Upper lobe of left lung (tissue), 6 donors: ENCODE results near the gene CCDC88A. TPM values are rescaled to one million over a fixed set of nuclear protein-coding genes. Genes with fewer than 3 reads are reported as not detected.
"Not testable (repeated sequence)": the region's sequence is repeated elsewhere in the genome, so short reads cannot be mapped to it uniquely, and the experiment has no call there.

Experiments used
- ATAC-seq, 2 donors: fragments of 200-7000 bp; cut with Tn5 transposase; one replicate each; pipeline ENCODE4 v1.9.1; 2022; ENCODE audit warnings: mild to moderate bottlenecking in 2 of 2, moderate library complexity in 2 of 2; ENCODE audit not compliant: low FRiP score in 2 of 2
- DNase-seq, 2 donors: peaks; one replicate each; pipeline ENCODE4 v3.0.0-alpha.2; 2019 to 2020
- H3K27ac ChIP-seq, 4 donors: fragments of 200-600 bp; sonication (generic); one replicate each; pipeline ENCODE4 v1.5.1; 2016 to 2019
- H3K27me3 ChIP-seq, 4 donors: fragments of 200-600 bp; sonication (generic); one replicate each; pipeline ENCODE4 v1.5.1; 2017 to 2019
- H3K36me3 ChIP-seq, 4 donors: fragments of 200-600 bp; sonication (generic); one replicate each; pipeline ENCODE4 v1.5.1; 2016 to 2019
- H3K4me1 ChIP-seq, 4 donors: fragments of 200-600 bp; sonication (generic); one replicate each; pipeline ENCODE4 v1.5.1; 2018 to 2019
- H3K4me3 ChIP-seq, 4 donors: fragments of 200-600 bp; sonication (generic); one replicate each; pipeline ENCODE4 v1.5.1; 2017 to 2019; ENCODE audit warnings: mild to moderate bottlenecking in 2 of 4, moderate library complexity in 1 of 4
- H3K9me3 ChIP-seq, 4 donors: fragments of 200-600 bp; sonication (generic); one replicate each; pipeline ENCODE4 v1.5.1; 2018 to 2019
- CTCF ChIP-seq, 6 experiments: fragments of 450-650 bp in 4 of 6; fragments of 200-600 bp in 2 of 6; sonication (generic) in 2 of 6; IDR thresholded peaks; one replicate each; pipeline ENCODE4 v1.5.1; 2016 to 2019; ENCODE audit warnings: antibody characterized with exemption in 6 of 6
- EP300 ChIP-seq, 4 donors: sonication (generic); formaldehyde crosslinking; IDR thresholded peaks; one replicate each; pipeline ENCODE4 v1.5.1; 2017; ENCODE audit warnings: antibody characterized with exemption in 4 of 4, control low read depth in 2 of 4
- POLR2A ChIP-seq, 4 donors: fragments of 450-650 bp; IDR thresholded peaks; one replicate each; pipeline ENCODE4 v1.5.1; 2016 to 2017; ENCODE audit warnings: antibody characterized with exemption in 4 of 4, mild to moderate bottlenecking in 2 of 4
- POLR2AphosphoS5 ChIP-seq, 2 donors: sonication (generic); formaldehyde crosslinking; IDR thresholded peaks; one replicate each; pipeline ENCODE4 v1.5.1; 2017; ENCODE audit warnings: antibody characterized with exemption in 2 of 2
- WGBS, 2 donors: methylation state at CpG; one replicate each; pipeline ENCODE4 v1.1.5; 2017 to 2018; 5-methylcytosine and 5-hydroxymethylcytosine counted together
- small RNA-seq, 4 donors: library from RNA; depleted of rRNA; stranded (forward); fragments of <200 nt; gene quantifications; one replicate each; pipeline ENCODE3, GENCODE V24; 2016
- total RNA-seq, 6 donors: library from RNA; depleted of rRNA in 4 of 6; stranded (reverse); fragments of >200 nt in 4 of 6; gene quantifications; one replicate each; pipeline versions ENCODE4 v1.1.0 to v1.2.1, GENCODE V29; 2016 to 2021
- donor health status: DM: no; HTN: no; CAD: no; lungs with moderate emphysema.
- donor health status: DM: no; HTN: yes; CAD: no; lungs with severe emphysema.

The CCDC88A gene
- total RNA-seq, 6 donors from 2014 or later: 66.7 to 128 (median 91.2) TPM

- Histone ChIP-seq H3K27ac (no peak overlapping the region), H3K4me3 (no peak overlapping the region), H3K36me3 (peaks cover 6 to 80% (median 27%) of the 10 kb centered on the region in 4 donors), H3K27me3 (no peaks in the 10 kb centered on the region), H3K9me3 (no peaks in the 10 kb centered on the region), H3K4me1 (no peaks in the 10 kb centered on the region)
- ATAC-seq (no peak), DNase-seq (no peak)
- WGBS, 2 donors: 92 to 93% methylated on average over 5 of the region's 5 CpGs
- TF ChIP-seq CTCF (IDR thresholded peaks at IDR 0.05) (no peak), POLR2A (IDR thresholded peaks at IDR 0.05) (no peak), POLR2AphosphoS5 (IDR thresholded peaks at IDR 0.05) (no peak), EP300 (IDR thresholded peaks at IDR 0.05) (no peak)
These were observed 172.6 kb downstream of the CCDC88A start for GRCh38 chr2:55247025-55247424.

- Histone ChIP-seq H3K4me1 (no peaks in the 10 kb centered on the region), H3K27ac (no peak overlapping the region), H3K4me3 (no peak overlapping the region), H3K9me3 (no peaks in the 10 kb centered on the region), H3K27me3 (no peaks in the 10 kb centered on the region), H3K36me3 (peaks cover 0 to 79% (median 29%) of the 10 kb centered on the region in 4 donors)
- no peak for TF ChIP-seq EP300 (IDR thresholded peaks at IDR 0.05)
- TF ChIP-seq CTCF (IDR thresholded peaks at IDR 0.05): no peak
- no peak for TF ChIP-seq POLR2AphosphoS5 (IDR thresholded peaks at IDR 0.05)
- TF ChIP-seq POLR2A (IDR thresholded peaks at IDR 0.05): no peak
- 85 to 89% methylated on average over 5 of the region's 5 CpGs for WGBS, 2 donors
- DNase-seq (no peak), ATAC-seq (no peak)
These were observed 174.2 kb downstream of the CCDC88A start for GRCh38 chr2:55245411-55245810.

GRCh38 chr2:55242617-55243016, 177.0 kb downstream of the CCDC88A start:
- H3K36me3 ChIP-seq: peaks cover 0 to 86% (median 21%) of the 10 kb centered on the region in 4 donors
- WGBS, 2 donors: 62 to 100% methylated on average over 1 of the region's 1 CpG

GRCh38 chr2:55241582-55241981, 178.1 kb downstream of the CCDC88A start:
- ATAC-seq, H3K9me3 ChIP-seq, H3K27me3 ChIP-seq, DNase-seq, H3K4me3 ChIP-seq, H3K4me1 ChIP-seq, H3K27ac ChIP-seq: not testable (repeated sequence)
- 88 to 90% methylated on average over 8 of the region's 8 CpGs for WGBS, 2 donors
- H3K36me3 ChIP-seq: peaks cover 0 to 85% (median 18%) of the 10 kb centered on the region in 4 donors

More at GRCh38 chr2:55242617-55243016, 177.0 kb downstream of the CCDC88A start:
- H3K4me1 ChIP-seq: no peaks in the 10 kb centered on the region
- H3K27ac ChIP-seq: no peak overlapping the region
- H3K27me3 ChIP-seq: no peaks in the 10 kb centered on the region
- H3K4me3 ChIP-seq: no peak overlapping the region
- DNase-seq (no peak), ATAC-seq (no peak)
- H3K9me3 ChIP-seq: no peaks in the 10 kb centered on the region
- TF ChIP-seq EP300 (IDR thresholded peaks at IDR 0.05) (no peak), POLR2AphosphoS5 (IDR thresholded peaks at IDR 0.05) (no peak), CTCF (IDR thresholded peaks at IDR 0.05) (no peak), POLR2A (IDR thresholded peaks at IDR 0.05) (no peak)

GRCh38 chr2:55239656-55240222, 179.9 kb downstream of the CCDC88A start:
- Histone ChIP-seq H3K9me3 (no peaks in the 10 kb centered on the region), H3K27ac (no peak overlapping the region), H3K4me3 (no peak overlapping the region), H3K27me3 (no peaks in the 10 kb centered on the region), H3K4me1 (peaks cover 0 to 8% (median 4%) of the 10 kb centered on the region in 4 donors), H3K36me3 (peaks cover 9 to 86% (median 21%) of the 10 kb centered on the region in 4 donors)
- DNase-seq: no peak
- ATAC-seq: no peak
- WGBS, 2 donors: 55 to 60% methylated on average over 4 of the region's 4 CpGs
- TF ChIP-seq EP300 (IDR thresholded peaks at IDR 0.05): no peak
- no peak for TF ChIP-seq POLR2A (IDR thresholded peaks at IDR 0.05)
- no peak for TF ChIP-seq CTCF (IDR thresholded peaks at IDR 0.05)
- no peak for TF ChIP-seq POLR2AphosphoS5 (IDR thresholded peaks at IDR 0.05)

Small RNA genes lying within 50 kb of the gene (small RNA-seq; reads per million reads assigned to genes)
- gene RF00019: 0 reads per million in 4 donors
- gene RNU6-221P: 0 reads per million in 4 donors
- gene RNU6-775P: 0 reads per million in 4 donors

Other genes with a start within 250 kb of the CCDC88A start
- gene CLHC1, start 187.6 kb downstream of the CCDC88A start, total RNA-seq: 10 to 100 TPM in 4 of 6 donors, 1 to 10 TPM in 2; 3.7 to 27.1 (median 11.9) TPM
- 100 to 1,000 TPM; 191 to 894 (median 676) TPM for gene RPS27A, start 187.2 kb downstream of the CCDC88A start, total RNA-seq
- gene MTIF2, start 150.6 kb downstream of the CCDC88A start, total RNA-seq: 10 to 100 TPM; 15.0 to 45.1 (median 22.8) TPM
- gene CFAP36, start 99.9 kb upstream of the CCDC88A start, total RNA-seq: 10 to 100 TPM; 14.9 to 31.5 (median 22.6) TPM
- gene PPP4R3B, start 197.8 kb upstream of the CCDC88A start, total RNA-seq: 100 to 1,000 TPM in 1 of 6 donors, 10 to 100 TPM in 5; 37.2 to 117 (median 53.7) TPM